CD4-positive, alpha-beta T cell treated with Interleukin-1 beta for 1 hour (primary cell): ENCODE results near the gene PRPF6.

ENCODE experiments used
- DNase-seq, 2 donors: peaks; one replicate each; pipeline ENCODE4 v3.0.0-alpha.2; 2020 to 2022

The PRPF6 gene

GRCh38 chr20:64050261-64051032, 69.5 kb downstream of the PRPF6 start:
- DNase-seq = no peak

DNA sequence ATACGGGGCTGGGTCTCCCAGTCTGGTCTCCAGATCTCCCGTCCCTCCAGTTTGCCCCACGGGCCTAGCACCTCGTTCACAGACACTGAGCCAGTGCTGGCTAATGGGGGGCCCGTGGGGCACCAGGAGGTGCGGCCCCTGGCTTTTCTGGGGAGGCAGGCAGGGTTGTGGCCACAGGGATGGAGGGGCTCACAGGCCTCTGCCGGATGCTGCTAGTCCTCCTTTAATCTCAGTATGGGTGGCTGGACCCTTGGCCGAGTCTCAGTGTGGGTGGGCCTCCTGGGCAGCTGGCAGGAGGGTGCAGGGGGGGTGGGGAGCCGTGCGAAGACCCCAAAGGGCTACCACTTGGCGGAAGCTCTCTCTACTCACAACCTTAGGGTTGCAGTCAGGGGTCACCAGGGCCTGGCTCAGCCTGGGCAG, 70.1 kb downstream of the PRPF6 start:
- no peak for DNase-seq

DNA sequence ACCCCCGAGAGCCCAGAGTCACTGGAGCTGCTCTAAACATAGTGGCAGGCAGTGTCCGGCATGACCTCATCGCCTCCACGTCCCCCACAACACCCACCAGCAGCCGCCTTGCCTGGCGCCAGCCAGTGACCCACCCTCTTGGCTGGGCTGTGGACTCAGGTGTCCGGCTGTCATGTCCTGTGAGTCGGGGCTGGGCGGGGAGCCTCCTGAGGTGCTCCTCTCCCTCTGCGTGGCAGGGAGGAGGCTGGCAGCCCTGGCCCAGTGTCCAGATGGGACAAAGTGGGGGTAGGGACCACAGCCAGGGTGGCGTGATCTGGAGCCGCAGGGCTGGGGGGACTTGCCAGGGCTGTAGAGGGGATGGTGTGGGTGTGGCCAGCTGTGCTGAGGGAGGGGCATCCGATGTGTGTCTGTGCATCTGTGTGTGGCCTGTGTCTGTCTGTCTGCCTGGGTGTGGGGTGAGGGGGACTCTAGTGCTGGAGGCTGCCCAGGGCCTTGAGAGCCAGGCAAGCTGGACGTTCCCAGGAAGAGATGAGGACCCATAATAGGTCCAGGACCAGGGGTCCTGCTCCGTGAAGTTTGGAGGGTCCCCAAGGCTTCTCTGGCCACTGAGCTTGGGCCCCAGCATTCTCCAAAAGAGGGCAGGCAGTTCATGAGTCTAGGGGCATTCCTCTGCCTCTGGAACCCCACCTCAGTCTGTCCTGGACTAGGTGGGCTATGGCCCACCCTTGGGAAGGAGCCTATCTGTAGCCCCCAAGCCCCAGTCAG, 70.8 kb downstream of the PRPF6 start:
- DNase-seq = no peak

DNA sequence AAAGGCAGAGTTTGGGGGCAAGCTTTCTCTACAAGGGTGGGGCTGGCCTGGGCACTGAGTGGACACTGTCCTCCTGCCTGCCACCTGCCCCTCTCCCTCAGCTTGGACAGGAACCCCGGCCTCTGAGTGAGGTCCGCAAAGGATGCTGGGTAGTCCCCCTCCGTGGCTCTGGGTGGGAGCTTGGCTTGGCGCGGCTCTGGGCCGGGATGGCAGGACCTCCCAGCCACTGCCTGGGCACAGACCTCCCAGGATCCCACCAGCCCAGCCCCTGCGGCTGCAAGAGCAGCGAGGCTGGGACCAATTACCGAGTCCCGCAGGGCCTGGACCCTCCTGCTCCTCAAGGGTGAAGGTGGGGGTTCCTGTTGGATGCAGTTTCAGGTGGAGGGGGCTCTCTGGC, 71.4 kb downstream of the PRPF6 start:
- DNase-seq = no peak

DNA sequence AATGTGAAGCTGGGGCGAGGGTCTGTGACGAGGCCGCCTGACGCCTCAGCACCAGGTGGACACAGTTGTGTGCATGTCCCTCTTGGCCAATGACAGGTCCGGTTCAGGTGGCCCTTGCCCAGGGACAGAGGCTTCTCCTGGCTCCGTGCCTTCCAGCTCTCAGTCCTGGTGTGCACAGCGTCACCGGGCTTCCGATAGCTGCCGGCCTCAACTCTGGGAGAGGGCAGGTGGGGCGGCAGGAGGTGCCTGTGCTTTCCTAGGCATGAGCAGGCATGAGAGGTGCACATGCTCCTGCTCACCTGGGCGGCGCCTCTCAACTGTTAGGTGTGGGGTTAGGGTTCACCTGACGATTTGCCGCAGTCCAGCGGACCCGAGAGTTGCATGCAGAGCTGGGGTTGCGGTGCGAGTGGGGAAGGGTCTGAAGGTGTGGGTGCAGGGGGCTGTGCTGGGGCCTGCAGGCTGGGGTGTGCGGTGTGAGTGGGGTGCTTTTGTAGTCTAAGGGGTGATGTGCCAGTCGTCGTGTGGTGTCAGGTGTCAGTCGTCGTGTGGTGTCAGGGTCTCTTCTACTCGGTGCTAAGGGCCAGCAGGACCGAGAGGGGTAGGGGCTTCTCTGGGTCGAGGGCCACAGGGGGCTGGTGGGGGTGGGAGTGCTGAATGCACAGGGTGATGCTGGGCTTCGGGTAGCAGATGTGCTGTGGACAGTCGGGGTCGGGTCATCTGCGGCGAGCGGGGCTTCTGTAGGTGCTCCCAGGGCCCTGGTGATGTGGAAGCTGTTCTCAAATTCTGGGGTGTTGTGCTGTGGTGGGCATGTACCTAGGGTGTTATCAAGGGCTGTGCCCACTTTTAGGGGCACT, 72.3 kb downstream of the PRPF6 start:
- DNase-seq = no peak

DNA sequence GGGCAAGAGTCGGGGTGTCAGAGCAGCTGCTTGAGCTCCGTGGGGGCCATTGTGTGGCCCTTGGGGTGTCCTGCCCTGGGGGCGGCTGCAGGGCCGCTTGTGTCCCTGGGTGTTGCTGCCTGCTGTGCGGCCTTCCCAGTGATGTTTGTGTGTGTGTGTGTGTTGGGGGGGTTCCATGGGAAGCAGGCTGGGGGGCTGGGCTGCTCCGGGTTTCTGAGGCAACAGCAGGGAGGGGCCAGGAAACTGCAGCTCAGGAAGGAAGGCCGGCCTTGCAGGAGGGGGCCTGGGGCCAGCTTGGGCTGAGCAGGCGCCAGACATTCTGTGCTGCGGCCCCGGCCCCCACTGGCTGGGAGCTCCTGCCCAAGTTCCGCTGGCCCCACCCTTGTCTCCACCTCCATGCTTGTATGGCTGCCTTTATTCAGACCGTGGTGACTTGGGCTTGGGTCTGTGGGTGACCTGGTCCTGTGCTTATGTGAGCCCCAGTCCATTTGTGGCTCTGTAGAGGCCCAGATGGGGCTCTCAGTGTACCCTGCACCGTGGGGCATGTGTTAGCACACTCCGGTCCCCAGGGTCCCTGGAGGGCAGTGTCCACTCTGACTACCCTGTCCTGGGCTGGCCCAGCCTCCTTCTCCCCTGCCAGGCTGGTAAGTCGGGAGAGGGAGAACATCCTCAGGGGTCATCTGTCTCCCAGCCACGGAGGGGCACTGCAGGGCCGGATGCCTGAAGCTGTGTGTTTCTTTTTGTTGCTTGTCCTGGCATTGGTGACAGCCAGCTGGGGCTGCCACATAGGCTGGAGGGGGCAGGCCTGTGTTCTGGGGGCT, 73.1 kb downstream of the PRPF6 start:
- no peak for DNase-seq

DNA sequence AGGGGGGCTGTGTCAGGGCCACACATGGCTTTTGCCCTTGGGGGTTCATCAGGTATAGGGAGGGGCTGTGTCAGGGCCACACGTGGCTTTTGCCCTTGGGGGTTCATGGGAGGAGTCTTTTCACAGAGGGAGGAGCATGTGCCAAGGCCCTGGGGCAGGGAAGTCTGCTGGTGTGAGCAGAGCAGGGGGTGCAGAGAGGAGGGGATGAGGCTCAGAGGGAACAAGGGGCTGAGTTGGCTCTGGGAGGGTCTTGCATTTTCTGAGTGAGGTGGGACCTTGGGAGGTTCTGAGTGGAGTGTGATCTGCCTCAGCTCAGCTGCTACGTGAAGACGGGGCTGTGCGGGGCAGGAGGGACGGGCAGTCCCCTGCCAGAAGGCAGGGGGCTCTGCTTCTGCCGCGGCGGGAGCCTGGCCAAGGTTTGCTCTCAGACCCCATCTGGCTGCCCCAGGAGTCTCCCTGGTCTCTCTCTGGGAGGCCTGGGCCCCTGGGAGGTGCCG, 74.5 kb downstream of the PRPF6 start:
- DNase-seq = no peak

DNA sequence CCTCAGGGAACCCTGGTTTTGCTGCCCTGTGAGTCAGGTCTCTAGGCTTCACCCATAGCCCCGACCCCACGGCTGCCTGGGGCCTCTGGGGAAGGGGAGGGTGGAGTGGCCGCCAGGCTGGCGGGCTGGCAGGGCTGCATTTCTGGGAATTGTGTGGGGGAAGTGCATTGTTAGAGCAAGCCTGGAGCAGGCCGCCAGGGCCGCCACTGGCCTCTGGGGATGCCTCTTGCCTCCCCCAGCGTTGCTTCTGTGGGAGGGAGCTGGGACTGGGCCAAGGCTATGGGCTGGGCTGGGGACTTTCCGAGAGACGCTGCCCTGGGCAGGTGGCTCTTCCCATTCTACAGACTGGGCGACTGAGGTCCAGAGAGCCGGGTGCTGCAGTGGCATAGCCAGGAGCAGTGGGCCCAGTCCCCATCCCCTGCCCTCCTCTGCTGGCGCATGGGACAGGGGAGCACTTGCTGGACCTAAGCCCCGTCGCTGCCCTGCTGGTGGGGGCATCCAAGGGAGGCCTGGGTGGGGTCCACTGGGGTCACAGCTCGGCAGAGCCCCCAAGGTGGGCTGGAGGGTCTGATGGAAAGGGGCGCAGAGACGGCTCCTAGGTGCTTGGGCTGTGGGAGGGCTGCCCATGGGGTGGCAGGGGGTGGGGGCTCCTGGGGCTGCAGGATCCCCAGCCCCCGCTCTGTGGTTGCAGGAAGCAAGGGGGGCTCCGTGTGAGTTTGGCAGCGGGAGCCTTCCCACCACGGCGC, 75.1 kb downstream of the PRPF6 start:
- DNase-seq = no peak

DNA sequence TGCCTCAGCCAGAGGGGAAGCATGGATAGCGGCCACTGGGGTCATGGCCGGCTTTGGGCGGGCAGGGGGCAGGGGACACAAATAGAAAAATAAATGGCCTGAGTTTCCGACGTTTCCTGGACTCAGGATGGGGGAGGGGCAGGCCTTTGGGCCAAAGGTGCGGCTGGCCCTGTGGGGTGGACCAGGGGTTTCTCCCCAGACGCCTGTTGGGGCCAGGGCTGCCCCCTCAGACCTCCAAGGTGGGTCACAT, 75.6 kb downstream of the PRPF6 start:
- no peak for DNase-seq

GRCh38 chr20:64056889-64057627, 76.1 kb downstream of the PRPF6 start:
- no peak for DNase-seq

GRCh38 chr20:64057628-64058498, 76.9 kb downstream of the PRPF6 start:
- peak; percentile 76 to 79 for DNase-seq

DNA sequence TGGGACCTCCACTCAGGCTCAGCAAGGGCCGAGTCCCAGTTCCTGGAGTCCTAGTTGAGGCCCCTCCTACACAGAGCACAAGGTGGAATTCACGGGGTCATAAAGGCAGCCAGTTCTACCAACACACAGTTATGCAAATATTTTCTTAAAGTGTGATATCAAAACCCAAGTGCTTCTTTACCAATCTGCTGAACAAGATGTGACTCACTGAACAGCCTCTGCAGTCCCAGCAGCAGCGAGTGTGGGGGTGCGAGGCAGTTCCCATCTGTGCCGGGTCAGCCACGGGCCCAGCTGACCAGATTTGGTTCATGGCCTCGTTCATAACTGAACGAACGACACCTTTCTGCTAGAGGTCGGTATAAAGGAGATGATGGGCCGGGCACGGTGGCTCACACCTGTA, 77.6 kb downstream of the PRPF6 start:
- DNase-seq = no peak

GRCh38 chr20:64062276-64062595, 81.3 kb downstream of the PRPF6 start:
- DNase-seq = no peak

DNA sequence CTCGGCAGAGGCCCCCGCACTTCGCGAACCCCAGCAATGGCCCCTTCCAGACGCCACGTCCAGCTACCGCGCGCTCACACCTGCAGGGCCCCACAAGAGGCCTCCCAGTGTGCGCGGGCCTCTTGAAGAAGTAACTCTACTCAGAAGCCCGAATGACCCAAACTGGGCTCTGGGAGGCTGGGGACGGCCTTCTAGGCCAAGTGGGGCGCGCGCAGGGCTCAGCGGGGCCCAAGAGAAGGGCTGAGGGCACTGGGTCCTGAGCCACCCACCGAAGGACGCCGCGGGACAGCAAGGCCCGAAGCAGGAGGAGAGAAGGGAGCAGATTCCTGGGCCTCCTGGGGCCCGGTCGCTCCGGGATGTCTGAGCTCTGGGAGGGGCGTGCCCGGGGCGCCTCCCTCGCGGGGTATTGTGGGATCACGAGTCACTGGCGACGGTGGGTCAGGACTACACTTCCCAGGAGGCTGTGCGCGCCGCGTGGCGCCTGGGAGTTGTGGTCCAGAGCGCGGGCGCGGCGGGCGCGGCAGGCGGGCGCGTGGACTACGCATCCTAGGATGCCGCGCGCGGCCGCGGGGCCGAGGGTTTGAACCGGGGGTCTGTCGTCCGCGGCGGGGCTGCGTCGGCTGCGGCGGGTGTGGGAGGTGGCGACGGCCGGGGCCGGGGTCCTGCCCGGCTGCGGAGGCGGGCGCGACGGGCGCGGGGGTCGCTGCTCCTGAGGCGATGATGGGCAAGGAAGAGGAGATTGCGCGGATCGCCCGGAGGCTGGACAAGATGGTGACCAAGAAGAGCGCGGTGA, 81.9 kb downstream of the PRPF6 start, which contains the start of gene TCEA2:
TSS of gene TCEA2 (plus strand) at position 603 of the 793 bp plus-strand sequence. CDS start at position 718, 115 bp downstream.
- peak; percentile 92 to 94 for DNase-seq

DNA sequence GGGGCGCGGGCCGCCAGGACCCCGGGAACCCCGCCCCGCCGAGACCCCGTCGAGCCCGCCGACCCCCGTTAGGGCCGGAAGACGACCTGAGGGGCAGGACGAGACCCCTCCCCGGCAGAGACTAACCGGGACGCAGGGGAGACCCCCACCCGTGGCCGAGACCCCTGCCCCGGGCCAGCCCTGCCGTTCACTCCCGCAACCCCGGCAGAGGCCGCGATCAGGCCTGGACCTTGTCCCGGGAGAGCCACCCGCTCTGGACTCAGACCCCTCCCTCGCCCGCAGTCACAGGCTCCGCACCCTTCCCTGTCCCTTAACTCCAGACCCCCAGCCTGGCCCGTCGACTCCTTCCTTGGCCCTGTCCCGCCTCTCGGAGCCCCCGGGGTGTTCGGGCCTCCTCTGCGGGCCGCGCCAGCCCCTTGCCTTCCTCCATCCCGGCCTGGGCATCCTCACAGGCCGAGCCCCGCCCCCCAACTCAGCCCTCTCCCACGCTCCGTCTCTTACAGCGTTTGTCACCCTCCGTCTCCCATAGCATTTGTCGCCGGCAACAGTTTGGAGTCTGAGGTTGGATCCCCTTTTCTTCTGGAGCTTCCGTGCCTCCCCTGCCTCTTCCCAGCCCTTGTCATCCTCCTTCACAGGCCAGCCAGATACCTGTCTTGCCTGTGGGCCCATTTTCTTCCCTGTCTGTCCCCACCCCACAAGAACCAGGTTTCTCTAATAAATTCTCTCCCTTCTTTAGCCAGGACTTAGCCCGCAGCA, 82.6 kb downstream of the PRPF6 start:
- DNase-seq = no peak

DNA sequence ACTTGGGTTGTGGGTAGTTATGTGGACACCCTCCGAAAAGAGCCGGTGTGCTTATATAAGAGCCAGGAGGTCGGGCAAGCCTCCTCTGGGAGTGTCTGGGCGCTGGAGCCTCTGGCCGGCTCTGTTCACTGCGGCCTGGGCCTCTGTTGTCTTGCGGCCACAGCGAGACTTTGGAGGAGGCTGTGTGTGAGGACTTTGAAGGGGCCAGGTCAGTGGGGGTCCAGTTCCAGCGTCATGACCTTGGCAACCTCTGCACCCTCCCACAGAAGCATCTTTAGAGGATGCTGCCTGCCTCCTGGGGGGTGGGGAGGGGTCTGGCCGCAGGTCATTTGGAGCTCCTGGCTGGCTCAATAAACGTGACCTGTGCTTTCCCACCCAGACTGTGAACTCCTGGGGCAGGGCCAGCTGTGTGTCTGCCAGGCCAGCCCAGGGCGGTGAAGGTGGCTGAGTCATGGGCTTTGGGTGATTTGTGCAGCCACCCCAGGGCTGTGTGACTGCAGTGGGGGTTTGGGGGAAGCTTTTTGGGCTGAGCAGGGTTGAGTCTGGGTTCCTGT, 83.3 kb downstream of the PRPF6 start:
- DNase-seq = no peak

GRCh38 chr20:64065062-64065973, 84.4 kb downstream of the PRPF6 start:
- no peak for DNase-seq
